22Rv1 (cell line): Measurements from ENCODE around the gene ZNF438.

Experiments used
- ZFX ChIP-seq: fragments of 450-650 bp; IDR thresholded peaks from 2 replicates; pipeline ENCODE4 v1.6.1; 2017; ENCODE audit warnings: antibody characterized with exemption, borderline replicate concordance
- TF ChIP-seq, protein P1 (sequence below): fragments of 450-650 bp; IDR thresholded peaks from 2 replicates; pipeline ENCODE4 v1.5.1; 2017; ENCODE audit warnings: mild to moderate bottlenecking

DNA sequence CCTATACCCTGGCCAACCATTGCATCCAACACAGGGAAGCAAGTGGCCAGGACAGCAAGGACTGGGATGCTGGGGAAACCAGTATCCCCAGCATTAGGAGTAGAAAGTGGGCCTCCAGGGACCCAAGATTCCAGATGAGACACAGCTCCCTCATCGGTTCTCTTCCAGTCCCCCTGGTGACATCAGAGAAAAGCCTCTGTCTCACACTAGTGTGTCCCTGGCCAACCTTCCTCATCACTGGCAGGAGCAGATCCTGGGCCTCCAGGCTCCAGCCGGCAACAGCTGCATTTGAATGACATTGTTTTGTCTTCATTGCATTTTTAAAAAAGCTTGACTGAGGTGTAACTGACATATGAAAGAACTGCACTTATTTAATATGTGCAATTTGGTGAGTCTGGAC, 224.8 kb downstream of the ZNF438 start:
- TF ChIP-seq, protein P1, sequence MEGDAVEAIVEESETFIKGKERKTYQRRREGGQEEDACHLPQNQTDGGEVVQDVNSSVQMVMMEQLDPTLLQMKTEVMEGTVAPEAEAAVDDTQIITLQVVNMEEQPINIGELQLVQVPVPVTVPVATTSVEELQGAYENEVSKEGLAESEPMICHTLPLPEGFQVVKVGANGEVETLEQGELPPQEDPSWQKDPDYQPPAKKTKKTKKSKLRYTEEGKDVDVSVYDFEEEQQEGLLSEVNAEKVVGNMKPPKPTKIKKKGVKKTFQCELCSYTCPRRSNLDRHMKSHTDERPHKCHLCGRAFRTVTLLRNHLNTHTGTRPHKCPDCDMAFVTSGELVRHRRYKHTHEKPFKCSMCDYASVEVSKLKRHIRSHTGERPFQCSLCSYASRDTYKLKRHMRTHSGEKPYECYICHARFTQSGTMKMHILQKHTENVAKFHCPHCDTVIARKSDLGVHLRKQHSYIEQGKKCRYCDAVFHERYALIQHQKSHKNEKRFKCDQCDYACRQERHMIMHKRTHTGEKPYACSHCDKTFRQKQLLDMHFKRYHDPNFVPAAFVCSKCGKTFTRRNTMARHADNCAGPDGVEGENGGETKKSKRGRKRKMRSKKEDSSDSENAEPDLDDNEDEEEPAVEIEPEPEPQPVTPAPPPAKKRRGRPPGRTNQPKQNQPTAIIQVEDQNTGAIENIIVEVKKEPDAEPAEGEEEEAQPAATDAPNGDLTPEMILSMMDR: no peak
- TF ChIP-seq ZFX: no peak
